ENCODE results near the gene KCNK10. TPM values are rescaled to one million over a fixed set of nuclear protein-coding genes. Genes with fewer than 3 reads are reported as not detected.

The KCNK10 gene
- polyA plus RNA-seq, 1 experiment = not detected

- no peak for DNase-seq (ENCODE audit: low read depth)
- H3K36me3 ChIP-seq (ENCODE audit: control insufficient read depth, insufficient read depth, low read length) = no peaks in the 10 kb centered on the region
- no peak overlapping the region for H3K4me3 ChIP-seq (ENCODE audit: low read depth, low read length)
- POLR2A ChIA-PET = no interaction called here
- H3K27me3 ChIP-seq (ENCODE audit: control insufficient read depth, insufficient read depth, low read length) = no peaks in the 10 kb centered on the region
- TF ChIP-seq CTCF (IDR thresholded peaks at IDR 0.05; ENCODE audit: insufficient read depth, low read depth, low read length) = no peak
- CTCF ChIA-PET = interaction anchor here (0.6 kb wide), 1 partner anchor 56 kb away, joined by 3 read pairs; no protein-coding TSS in a partner anchor
Observed at GRCh38 chr14:88289234-88289633, 33.8 kb downstream of the KCNK10 start.

- Histone ChIP-seq H3K4me3 (ENCODE audit: low read depth, low read length) (no peak overlapping the region), H3K27me3 (ENCODE audit: control insufficient read depth, insufficient read depth, low read length) (no peaks in the 10 kb centered on the region), H3K36me3 (ENCODE audit: control insufficient read depth, insufficient read depth, low read length) (no peaks in the 10 kb centered on the region)
- ChIA-PET CTCF (no interaction called here), POLR2A (interaction anchor here (0.5 kb wide), 1 partner anchor 10 kb away, joined by 8 read pairs; no protein-coding TSS in a partner anchor)
- no peak for TF ChIP-seq CTCF (IDR thresholded peaks at IDR 0.05; ENCODE audit: insufficient read depth, low read depth, low read length)
- no peak for DNase-seq (ENCODE audit: low read depth)
Observed at GRCh38 chr14:88286309-88286708, 36.8 kb downstream of the KCNK10 start.

- H3K36me3 ChIP-seq (ENCODE audit: control insufficient read depth, insufficient read depth, low read length) = no peaks in the 10 kb centered on the region
- TF ChIP-seq CTCF (IDR thresholded peaks at IDR 0.05; ENCODE audit: insufficient read depth, low read depth, low read length) = no peak
- POLR2A ChIA-PET = no interaction called here
- no peaks in the 10 kb centered on the region for H3K27me3 ChIP-seq (ENCODE audit: control insufficient read depth, insufficient read depth, low read length)
- CTCF ChIA-PET = no interaction called here
- no peak for DNase-seq (ENCODE audit: low read depth)
- no peak overlapping the region for H3K4me3 ChIP-seq (ENCODE audit: low read depth, low read length)
Observed at GRCh38 chr14:88281447-88281846, 41.6 kb downstream of the KCNK10 start.

- Histone ChIP-seq H3K36me3 (ENCODE audit: control insufficient read depth, insufficient read depth, low read length) (no peaks in the 10 kb centered on the region), H3K4me3 (ENCODE audit: low read depth, low read length) (no peak overlapping the region), H3K27me3 (ENCODE audit: control insufficient read depth, insufficient read depth, low read length) (no peaks in the 10 kb centered on the region)
- no peak for TF ChIP-seq CTCF (IDR thresholded peaks at IDR 0.05; ENCODE audit: insufficient read depth, low read depth, low read length)
- no peak for DNase-seq (ENCODE audit: low read depth)
- CTCF ChIA-PET = interaction anchor here (0.6 to 1.6 kb wide), 2 partner anchors 24 to 88 kb away, joined by 3 to 4 read pairs; no protein-coding TSS in a partner anchor
- POLR2A ChIA-PET = interaction anchor here (0.7 kb wide), 1 partner anchor 9 kb away, joined by 8 read pairs; no protein-coding TSS in a partner anchor
Observed at GRCh38 chr14:88276923-88277596, 46.0 kb downstream of the KCNK10 start.

GRCh38 chr14:88272390-88273269 is 50.4 kb downstream of the KCNK10 start:
- CTCF ChIA-PET = no interaction called here
- no peak for TF ChIP-seq CTCF (IDR thresholded peaks at IDR 0.05; ENCODE audit: insufficient read depth, low read depth, low read length)
- H3K4me3 ChIP-seq (ENCODE audit: low read depth, low read length) = no peak overlapping the region

More at GRCh38 chr14:88272390-88273269, 50.4 kb downstream of the KCNK10 start:
- no peak for DNase-seq (ENCODE audit: low read depth)
- POLR2A ChIA-PET = no interaction called here
- Histone ChIP-seq H3K36me3 (ENCODE audit: control insufficient read depth, insufficient read depth, low read length) (no peaks in the 10 kb centered on the region), H3K27me3 (ENCODE audit: control insufficient read depth, insufficient read depth, low read length) (no peaks in the 10 kb centered on the region)
